Non-pigmented ciliary epithelial cell (primary cell): Measurements from ENCODE around the gene AURKAIP1.
"Not testable (repeated sequence)": the region's sequence is repeated elsewhere in the genome, so short reads cannot be mapped to it uniquely, and the experiment has no call there.

Source experiments
- DNase-seq: peaks from one replicate; pipeline ENCODE4 v3.0.0-alpha.2; 2010; ENCODE audit warnings: low read depth

AURKAIP1 gene

DNA sequence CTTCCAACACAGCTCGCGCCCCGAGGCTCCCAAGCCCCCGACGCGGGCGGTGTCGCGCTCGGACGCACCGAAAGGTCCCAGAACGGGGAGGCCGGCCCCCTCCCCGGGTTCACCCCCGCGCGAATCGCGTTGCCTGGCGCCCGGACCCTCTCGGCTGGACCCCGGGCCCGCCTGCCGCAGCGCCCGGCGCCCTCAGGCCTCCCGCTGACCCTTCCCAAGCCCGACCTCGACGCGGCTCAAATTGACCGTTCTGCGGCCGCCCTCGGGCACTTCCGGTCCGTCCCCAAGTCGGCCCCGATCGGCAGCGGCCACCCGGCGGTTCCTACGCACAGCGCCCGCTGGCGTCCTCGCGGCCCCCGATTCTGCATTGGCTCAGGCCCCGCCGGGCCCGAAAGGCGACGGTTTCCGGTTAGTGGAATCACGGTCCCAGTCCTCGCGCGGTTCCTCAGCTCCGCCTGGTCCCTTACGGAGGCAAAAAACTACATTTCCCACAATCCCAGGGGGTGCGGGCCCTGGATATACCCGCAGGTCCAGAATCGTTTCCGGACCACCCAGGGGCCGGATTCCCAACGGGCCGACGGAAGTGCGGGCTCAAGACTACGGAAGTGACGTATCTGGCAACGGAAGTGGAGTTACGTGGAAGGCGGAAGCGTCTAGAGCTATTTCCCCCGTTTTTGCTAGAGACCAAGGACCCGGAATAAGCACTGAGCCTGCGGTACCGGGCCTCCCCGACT is at the start of gene AURKAIP1:
AURKAIP1 (minus strand) TSS at position 279 of the 734 bp plus-strand sequence. CDS start 451 bp downstream, outside the sequence.
- DNase-seq: peak; percentile 98

DNA sequence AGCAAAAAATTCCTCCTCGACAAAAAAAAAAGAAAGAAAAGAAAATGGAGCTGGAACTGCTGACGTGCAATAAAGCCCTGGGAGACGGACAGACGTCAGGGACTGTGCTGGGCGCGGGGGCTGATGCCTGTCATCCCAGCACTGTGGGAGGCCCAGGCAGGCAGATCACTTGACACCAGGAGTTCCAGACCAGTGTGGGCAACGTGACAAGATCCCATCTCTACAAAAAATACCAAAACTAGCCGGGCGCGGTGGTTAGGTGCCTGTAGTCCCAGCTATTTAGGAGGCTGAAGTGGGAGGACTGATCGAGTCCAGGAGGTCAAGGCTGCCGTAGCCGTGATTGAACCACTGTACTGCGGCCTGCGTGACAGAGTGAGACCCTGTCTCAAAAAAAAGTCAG is 49.7 kb upstream of the AURKAIP1 start:
- no peak for DNase-seq

DNA sequence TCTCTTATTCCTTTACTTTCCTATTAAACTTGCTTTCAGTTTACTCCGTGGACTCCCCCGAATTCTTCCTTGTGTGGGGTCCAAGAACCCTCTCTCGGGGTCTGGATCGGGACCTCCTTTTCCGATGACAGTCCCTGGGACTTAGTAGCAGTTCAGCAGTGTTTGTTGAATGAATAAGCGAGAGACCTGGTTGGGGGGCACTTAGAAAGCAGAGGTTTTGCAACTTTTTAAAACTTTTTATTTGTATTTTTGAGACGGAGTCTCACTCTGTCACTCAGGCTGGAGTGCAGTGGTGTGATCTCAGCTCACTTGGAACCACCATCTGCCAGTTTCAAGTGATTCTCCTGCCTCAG is 48.2 kb upstream of the AURKAIP1 start:
- no peak for DNase-seq

DNA sequence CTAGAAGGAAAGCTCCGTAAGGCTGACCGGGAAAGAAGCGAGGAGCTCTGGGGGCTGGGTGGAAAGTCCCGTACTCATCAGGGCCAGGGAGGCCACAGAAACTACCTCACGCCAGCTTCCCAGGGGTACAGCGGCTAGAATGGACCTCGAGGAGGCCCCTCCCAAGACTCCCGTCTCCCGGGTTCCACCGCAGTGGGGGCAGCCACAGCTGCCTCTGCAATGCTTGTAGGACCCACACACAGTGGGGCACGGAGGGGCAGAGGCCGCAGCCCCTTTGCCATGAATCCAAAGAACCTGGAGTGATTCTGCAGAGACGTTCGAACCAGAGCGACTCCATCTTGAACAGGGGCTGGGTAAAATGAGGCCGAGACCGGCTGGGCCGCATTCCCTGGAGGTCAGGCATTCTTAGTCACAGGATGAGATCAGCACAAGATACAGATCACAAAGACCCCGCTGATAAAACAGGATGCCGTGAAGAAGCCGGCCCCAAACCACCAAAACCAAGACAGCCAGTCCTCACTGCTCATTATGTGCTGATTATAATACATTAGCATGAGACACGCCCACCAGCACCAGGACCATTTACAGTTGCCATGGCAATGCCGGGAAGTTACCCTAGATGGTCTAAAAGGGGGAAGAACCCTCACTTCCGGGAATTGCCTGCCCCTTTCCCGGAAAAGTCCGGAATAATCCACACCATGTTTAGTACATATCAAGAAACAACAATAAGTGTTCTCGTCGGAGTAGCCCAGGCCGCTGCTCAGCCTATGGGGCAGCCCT is 47.6 kb upstream of the AURKAIP1 start:
- DNase-seq: no peak

DNA sequence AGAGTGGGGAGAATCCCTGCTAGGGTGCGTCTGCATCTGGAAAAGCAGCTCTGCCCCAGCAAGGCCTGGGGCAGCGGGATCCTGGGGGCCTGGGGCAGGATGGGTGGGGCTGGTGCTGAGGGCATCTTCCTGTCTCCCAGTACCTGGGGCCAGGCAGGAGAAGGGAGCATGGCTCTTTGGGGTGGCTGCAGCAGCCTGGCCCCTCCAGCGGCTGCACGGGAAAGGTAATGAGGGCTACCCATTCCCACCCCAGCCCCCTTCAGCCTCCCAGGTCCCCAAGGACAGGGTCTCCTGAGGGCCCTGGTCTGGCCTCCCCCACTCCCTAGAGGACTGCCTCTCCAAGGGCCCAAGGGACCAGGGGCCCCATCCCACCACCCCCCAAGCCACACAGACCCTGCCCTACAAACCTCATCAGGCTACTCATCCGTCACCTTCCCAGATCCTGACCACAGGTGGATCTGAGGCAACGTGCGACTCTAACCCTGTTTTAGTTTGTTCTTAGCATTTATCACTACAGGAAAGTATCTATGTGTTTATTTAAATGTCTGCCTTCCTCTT is 47.0 kb upstream of the AURKAIP1 start:
- no peak for DNase-seq

DNA sequence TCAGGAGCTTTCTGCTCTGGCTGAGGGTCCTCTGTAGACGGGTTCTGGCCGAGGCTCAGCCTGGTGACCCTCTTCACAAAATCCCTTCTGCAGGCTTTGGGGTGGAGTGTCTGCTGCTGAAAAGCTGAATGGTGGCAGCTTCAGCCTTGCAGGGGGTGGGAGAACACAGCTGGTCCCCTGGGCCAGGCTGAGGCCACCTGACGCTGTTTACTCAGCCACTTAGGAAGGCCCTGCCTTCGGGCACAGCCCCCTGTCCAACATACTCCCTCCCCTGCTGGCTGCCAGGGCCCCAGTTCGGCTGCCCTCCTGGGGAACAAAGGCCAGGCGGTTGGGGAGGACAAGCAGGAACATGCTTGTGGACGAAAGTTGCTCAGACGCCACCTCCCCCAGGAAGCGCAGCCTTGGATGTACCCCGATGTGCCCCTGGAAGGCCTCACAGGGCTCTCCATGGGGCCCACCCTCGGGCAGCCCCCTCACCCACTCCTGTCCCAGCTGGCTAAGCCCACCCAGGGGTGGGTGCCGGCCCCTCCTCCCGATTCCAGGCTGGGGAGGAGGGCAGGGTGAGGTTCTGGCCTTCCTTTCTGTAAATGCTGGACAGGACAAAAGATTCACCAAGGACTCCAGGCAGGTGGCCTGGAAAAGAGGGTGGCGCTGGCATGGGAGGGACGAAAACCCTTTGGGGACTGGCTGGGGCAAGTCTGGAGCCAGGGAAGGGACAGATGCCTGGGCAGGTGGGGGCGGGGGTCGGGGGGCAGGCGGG is 46.3 kb upstream of the AURKAIP1 start, which contains the start of gene ANKRD65:
ANKRD65 (minus strand) TSS at position 130 of the 760 bp plus-strand sequence. CDS start 271 bp downstream, outside the sequence.
- no peak for DNase-seq

DNA sequence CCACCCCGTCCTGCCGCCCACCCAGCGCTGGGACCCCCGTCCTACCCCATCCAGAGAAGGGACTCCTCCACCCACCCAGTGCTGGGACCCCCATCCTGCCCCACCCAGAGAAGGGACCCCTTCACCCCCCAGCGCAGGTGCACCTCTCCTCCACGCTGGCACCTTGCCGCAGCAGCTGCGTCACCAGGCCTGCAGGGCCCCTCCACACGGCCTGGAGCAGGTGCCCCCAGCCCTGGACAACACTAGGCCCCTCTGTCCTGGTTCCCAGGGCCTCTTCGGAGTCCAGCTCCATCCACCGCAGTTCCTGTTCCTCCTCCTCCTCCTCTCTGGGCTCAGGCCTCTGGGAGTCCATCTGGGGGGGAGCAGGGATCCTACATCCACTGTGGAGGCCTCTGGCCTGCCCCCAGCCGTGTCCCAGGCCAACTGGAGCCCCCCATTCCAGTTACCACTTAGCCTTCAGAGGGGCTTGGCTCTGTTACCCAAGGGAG is 45.7 kb upstream of the AURKAIP1 start:
- DNase-seq: no peak

DNA sequence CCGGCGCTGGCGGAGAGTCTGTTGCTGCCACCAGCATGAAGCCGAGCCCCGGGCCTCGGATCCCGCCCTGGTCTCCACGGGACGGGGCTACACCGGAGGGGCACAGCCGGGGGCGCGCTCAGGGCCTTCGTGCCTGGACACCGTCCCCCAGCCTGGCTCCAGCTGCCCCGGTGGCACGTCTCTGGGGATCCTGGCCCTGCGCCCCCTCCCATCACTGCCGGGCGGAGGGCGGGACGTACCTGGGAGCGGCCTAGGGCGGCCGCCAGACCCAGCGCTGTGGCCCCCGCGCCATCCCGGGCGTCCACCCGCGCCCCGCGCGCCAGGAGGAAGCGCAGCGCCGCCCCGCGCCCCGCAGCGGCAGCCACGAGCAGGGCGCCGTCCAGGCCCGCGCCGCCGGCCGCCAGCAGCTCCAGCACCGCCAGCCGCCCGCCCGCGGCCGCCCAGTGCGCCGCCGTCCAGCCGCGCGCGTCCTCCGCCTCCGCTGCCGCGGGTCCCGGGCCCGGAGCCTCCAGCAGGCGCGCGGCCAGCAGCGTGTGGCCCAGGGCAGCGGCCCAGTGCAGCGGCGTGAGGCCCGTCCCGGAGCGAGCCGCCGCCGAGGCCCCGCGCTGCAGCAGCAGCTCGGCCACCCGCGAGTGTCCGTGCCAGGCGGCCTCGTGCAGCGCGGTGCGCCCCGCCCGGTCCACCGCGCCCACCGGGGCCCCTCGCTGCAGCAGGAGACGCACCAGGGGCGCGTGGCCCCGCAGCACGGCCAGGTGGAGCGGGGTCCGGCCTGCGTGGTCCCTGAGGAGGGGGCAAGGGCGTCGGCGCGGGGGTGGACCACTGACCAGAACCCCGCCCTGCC is 45.0 kb upstream of the AURKAIP1 start:
- no peak for DNase-seq

DNA sequence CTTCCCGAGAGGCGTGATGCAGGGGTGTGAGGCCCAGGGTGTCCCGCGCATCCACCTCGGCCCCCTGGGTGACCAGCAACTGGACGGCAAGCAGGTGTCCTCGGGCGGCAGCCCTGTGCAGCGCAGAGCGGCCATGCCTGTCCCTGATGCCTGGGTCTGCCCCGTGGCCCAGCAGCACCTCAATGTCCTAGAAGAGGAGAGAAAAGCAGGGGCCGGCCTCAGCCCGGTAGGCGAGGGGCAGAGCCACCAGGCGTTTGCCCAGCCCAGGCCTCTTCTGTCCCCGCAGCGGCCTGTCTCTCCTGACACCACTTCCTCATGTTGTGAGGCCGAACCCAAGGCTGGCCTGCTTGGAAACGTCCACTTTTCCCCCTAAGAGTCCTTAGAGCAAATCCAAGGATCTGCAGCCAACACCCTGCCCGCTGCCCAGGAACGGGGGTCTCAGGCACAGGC is 44.4 kb upstream of the AURKAIP1 start:
- DNase-seq: no peak

DNA sequence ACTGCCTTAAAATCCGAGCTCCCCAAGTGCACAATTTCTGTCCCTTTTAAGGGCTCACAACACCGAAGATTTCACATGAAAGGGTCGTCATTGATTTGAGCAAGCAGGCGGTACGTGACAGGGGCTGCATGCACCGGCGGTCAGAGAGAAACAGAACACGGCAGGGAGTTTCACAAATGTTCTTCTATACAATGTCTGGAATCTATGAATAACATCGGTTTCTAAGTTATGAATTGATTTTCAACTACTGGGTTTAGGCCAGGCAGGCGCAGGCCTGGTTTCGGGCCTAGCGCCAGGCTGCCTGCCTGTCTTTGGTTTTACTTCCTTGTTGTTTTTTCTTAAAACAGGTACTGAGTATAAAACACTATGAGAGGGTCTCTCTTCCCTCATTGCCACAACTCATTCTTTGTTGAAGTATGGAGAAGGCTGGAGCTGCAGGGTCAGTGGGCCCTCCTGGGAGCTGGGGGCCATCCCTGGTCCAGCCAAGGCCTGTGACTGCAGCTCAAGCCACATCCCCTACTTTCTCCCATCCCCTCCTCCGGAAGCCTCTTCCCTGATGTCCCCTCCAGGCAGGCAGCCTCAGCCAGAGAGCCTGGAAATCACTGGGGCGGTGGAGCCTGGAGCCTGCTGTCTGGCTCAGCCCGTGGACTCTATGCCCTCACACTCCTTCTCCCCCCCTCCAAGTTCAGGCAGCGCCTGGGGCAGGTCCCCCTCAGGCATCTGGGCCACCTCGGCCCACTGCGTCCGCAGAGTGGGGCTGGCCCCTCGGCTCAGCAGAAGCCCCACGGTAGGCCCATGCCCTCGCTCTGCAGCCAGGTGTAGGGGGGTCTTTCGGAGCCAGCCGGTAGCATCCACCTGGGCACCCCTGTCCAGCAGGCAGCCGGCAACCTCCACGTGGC is 43.7 kb upstream of the AURKAIP1 start:
- DNase-seq: no peak

DNA sequence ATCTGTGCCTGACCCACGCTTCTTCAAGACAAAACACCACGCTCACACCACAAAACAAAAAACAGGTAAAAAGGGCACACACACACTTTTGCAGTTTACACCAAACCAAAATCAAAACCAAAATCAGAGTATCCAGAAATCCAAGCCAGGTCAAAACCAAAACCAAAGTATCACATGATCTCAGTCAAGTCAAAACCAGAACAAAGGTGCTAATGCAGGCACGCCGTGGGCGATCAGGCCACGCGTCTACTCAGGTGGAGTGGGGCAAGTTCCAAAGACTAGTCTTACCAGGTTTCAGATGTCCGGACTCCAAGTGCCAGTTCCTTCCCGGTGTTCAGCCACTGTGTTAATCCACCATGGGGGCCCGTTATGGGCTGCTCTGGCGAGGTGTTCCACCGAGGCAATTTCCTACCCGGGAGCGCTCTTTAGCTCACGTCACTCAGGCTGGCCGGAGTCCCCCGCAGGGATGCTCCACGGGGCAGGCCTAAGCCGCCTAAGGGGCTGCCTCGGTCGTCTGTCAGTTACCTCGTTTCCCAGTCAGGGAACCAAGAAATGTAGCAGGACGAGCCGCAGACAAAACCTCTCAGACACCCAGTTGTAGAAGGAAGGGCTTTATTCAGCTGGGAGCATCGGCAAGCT is 42.9 kb upstream of the AURKAIP1 start:
- DNase-seq: not testable (repeated sequence)

DNA sequence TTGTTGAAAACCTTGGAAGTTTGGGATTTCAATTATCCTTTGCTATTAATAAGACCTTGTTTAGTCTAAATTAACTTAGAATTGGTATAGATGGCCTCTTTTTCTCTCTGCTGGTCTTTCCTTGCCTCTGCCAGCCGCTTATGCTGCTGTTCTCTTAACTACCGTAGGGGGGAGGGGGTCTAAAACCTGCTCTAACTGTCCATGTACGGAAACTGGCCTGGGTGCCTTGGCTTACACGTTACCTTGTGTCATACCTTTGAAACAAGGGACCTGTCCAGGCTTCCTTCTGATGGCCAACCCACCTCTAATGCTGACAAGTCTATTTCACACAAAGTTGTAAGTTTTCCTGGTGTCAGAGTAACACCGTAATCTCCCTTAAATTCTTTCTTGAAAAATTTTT is 42.4 kb upstream of the AURKAIP1 start:
- DNase-seq: not testable (repeated sequence)

DNA sequence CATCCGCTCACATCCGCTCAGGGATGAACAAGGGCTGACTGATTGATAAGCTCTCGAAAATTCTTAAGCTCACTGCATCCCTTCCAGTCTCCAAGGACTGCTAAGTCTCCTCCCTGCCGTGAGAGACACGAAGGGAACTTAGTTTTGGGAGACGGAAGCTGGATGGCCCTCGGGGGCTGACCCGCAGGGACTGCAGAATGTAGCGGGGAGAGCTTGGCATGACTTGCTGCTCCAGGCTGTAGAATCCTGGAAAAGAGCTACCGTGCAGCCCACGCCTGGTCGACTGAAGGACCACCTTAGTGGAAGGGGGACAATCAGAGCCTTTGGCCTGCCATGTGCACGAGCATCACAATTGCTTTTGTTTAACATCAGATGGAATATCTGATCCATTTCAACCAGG is 40.7 kb upstream of the AURKAIP1 start:
- no peak for DNase-seq

DNA sequence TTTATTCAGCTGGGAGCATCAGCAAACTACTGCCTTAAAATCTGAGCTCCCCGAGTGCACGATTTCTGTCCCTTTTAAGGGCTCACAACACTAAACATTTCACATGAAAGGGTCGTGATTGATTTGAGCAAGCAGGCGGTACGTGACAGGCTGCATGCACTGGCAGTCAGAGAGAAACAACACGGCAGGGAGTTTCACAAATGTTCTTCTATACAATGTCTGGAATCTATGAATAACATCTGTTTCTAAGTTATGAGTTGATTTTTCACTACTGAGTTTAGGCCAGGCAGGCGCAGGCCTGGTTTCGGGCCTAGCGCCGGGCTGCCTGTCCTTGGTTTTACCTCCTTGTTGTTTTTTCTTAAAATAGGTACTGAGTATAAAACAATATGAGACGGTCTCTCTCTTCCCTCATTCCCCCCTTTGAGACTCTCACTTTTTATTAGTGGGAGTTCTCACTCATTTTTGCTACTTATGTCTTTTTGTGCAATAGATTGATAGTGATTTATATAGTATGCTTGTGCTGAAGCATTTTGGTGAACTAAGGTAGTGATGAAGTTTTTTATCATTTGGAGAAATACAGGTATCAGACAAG is 37.4 kb upstream of the AURKAIP1 start:
- DNase-seq: not testable (repeated sequence)

DNA sequence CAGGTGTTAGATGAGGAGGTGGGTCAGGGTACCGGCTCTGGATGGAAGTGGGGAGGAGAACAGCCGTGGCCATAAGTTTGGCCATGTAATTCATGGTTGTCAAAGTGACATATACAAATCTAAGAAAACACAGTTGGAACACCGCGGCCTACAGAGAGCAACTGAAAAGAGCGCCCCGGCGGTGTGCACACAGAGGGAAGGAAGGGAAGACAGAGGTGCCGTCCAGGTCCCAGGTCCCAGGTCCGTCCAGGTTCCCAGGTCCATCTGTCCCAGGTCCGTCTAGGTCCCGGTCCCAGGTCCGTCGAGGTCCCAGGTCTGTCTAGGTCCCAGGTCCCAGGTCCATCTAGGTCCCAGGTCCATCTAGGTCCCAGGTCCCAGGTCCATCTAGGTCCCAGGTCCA is 36.6 kb upstream of the AURKAIP1 start:
- DNase-seq: no peak

DNA sequence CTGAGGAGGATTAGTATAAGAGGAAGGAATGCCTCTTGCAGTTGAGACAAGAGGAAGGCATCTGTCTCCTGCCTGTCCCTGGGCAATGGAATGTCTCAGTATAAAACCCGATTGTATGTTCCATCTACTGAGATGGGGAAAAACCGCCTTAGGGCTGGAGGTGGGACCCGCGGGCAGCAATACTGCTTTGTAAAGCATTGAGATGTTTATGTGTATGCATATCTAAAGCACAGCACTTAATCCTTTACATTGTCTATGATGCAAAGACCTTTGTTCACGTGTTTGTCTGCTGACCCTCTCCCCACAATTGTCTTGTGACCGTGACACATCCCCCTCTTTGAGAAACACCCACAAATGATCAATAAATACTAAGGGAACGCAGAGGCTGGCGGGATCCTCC is 35.2 kb upstream of the AURKAIP1 start:
- DNase-seq: not testable (repeated sequence)

DNA sequence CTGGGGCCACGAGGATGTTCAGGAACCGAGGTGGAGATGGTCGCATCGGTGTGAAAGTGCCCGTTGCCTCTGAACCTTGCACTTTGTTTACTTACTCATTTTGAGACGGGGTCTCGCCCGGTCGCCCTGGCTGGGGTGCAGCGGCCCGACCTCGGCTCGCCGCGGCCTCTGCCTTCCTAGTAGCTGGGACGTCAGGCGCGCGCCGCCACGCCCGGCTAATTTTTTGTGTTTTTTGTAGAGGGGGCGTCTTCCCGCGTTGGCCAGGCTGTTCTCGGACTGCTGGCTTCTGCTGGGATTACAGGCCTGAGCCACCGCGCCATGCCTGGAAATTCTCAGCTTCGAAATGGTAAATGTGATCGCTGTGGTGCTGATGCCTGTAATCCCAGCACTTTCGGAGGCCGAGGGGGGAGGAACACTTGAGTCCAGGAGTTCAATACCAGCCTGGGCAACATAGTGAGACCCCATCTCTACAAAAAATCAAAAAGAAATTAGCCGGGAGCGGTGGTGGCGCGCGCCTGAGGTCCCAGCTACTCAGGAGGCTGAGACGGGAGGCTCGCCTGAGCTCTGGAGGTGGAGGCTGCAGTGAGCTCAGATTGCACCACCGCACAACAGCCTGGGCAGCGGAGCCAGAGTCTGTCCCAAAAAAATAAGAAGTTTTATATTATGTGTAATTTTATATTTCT is 32.8 kb upstream of the AURKAIP1 start:
- no peak for DNase-seq

DNA sequence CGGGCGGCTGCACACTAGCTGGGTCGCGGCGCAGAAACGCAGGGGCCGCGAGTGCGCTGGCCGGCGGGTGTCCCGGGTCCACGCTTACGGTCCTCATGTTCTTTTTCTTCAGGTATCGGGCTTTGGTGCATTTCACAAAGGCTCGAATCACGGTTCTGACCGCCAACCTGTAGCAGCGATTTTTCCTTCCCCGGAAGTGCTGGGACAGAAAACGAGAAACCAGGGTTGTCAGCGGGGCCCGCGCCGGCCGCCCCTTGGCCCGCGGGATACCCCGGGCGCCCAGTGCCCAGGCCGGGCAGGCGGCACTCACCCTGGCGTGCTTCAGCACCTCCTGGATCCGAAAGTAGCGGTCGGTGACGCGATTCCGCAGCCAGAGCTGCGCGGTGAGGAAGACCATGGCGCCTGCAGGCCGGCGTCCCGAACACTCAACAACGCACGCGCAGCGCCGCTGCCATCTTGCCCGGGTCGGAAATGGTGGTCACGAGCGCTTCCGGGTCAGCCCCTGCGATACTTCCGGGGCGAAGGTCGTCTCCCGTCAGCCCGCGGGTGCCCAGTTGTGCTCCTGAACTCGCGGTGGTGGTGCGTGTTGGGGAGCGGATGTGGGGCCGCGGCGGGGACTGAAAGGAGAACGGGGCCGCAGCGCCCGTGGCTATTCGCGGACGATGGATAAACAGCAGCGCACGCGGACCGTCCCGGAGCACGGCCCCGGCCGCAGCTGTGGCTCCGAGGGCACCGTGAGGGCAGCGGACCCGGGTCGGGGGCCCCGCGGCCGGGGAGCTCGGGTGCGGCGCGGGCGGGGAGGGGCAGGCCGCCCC is 32.0 kb upstream of the AURKAIP1 start, which contains the start of gene MRPL20:
MRPL20 (minus strand) TSS at position 473 of the 815 bp plus-strand sequence; CDS start at position 397, 76 bp downstream.
- DNase-seq: no peak
